ENCODE measurements around the gene MRPS27.

- TF ChIP-seq POLR2A (IDR thresholded peaks at IDR 0.05; ENCODE audit: extremely low read depth, insufficient read length): no peak
- TF ChIP-seq MAX (IDR thresholded peaks at IDR 0.05; ENCODE audit: low read depth, low read length): no peak
- TF ChIP-seq CTCF (IDR thresholded peaks at IDR 0.05; ENCODE audit: low read depth, low read length): no peak
Measured at GRCh38 chr5:72281430-72281763, 38.6 kb downstream of the MRPS27 start.
